ENCODE results near the gene RHBDD2. TPM values are rescaled to one million over a fixed set of nuclear protein-coding genes. Genes with fewer than 3 reads are reported as not detected.

RHBDD2 gene
- total RNA-seq, 1 donor from 2014 or later, result 85.6 TPM

DNA sequence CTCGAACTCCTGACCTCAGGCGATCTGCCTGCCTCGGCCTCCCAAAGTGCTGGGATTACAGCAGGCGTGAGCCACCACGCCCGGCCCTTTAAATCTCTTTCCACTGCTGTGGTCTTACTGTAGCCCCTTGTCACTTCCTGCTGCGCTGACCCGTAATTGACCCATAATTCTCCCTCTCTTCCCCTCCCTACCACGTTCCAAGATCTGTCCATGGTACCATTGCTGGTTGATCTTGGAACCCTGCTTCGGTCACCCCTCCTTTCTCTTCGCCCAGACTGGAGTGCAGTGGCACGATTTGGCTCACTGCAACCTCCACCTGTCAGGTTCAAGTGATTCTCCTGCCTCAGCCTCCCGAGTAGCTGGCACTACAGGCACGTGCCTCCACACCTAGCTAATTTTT is 42.6 kb downstream of the RHBDD2 start:
- peaks cover 3% of the 10 kb centered on the region for H3K27me3 Mint-ChIP-seq (ENCODE audit: unreplicated experiment)
- DNase-seq, result no peak
- TF ChIP-seq, protein P1, sequence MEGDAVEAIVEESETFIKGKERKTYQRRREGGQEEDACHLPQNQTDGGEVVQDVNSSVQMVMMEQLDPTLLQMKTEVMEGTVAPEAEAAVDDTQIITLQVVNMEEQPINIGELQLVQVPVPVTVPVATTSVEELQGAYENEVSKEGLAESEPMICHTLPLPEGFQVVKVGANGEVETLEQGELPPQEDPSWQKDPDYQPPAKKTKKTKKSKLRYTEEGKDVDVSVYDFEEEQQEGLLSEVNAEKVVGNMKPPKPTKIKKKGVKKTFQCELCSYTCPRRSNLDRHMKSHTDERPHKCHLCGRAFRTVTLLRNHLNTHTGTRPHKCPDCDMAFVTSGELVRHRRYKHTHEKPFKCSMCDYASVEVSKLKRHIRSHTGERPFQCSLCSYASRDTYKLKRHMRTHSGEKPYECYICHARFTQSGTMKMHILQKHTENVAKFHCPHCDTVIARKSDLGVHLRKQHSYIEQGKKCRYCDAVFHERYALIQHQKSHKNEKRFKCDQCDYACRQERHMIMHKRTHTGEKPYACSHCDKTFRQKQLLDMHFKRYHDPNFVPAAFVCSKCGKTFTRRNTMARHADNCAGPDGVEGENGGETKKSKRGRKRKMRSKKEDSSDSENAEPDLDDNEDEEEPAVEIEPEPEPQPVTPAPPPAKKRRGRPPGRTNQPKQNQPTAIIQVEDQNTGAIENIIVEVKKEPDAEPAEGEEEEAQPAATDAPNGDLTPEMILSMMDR (IDR thresholded peaks at IDR 0.05; ENCODE audit: partially characterized antibody, unreplicated experiment), result no peak
- peaks cover 10% of the 10 kb centered on the region for H3K4me1 Mint-ChIP-seq (ENCODE audit: low read depth, unreplicated experiment)
- H3K27ac Mint-ChIP-seq (ENCODE audit: unreplicated experiment), result no peak overlapping the region
- H3K4me3 Mint-ChIP-seq (ENCODE audit: unreplicated experiment), result no peak overlapping the region
- no peaks in the 10 kb centered on the region for H3K36me3 Mint-ChIP-seq (ENCODE audit: unreplicated experiment)
- H3K9me3 Mint-ChIP-seq (ENCODE audit: unreplicated experiment), result no peaks in the 10 kb centered on the region

GRCh38 chr7:75922966-75923603 is 44.3 kb downstream of the RHBDD2 start:
- H3K27me3 Mint-ChIP-seq (ENCODE audit: unreplicated experiment), result peaks cover 3% of the 10 kb centered on the region
- TF ChIP-seq, protein P1 (IDR thresholded peaks at IDR 0.05; ENCODE audit: partially characterized antibody, unreplicated experiment), result no peak
- H3K4me3 Mint-ChIP-seq (ENCODE audit: unreplicated experiment), result no peak overlapping the region
- no peaks in the 10 kb centered on the region for H3K9me3 Mint-ChIP-seq (ENCODE audit: unreplicated experiment)
- DNase-seq, result no peak
- H3K27ac Mint-ChIP-seq (ENCODE audit: unreplicated experiment), result no peak overlapping the region
- peaks cover 10% of the 10 kb centered on the region for H3K4me1 Mint-ChIP-seq (ENCODE audit: low read depth, unreplicated experiment)
- no peaks in the 10 kb centered on the region for H3K36me3 Mint-ChIP-seq (ENCODE audit: unreplicated experiment)

DNA sequence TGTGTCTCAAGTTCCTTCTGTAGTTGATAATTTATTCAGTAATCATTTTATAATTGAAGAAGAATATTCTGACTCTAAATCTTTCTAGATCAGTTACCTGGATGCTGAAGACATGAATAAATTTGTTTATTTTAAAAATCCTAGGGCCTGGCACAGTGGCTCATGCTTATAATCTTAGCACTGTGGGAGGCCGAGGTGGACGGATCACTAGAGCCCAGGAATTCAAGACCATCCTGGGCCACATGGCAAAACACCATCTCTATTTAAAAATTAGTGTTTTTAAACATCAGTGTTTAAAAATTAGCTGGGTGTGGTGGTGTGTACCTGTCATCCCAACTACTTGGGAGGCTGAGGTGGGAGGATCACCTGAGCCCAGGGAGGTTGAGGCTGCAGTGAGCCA is 45.4 kb downstream of the RHBDD2 start:
- H3K9me3 Mint-ChIP-seq (ENCODE audit: unreplicated experiment), result no peaks in the 10 kb centered on the region
- DNase-seq, result no peak
- no peak overlapping the region for H3K27ac Mint-ChIP-seq (ENCODE audit: unreplicated experiment)
- H3K4me1 Mint-ChIP-seq (ENCODE audit: low read depth, unreplicated experiment), result peaks cover 3% of the 10 kb centered on the region
- TF ChIP-seq, protein P1 (IDR thresholded peaks at IDR 0.05; ENCODE audit: partially characterized antibody, unreplicated experiment), result no peak
- H3K4me3 Mint-ChIP-seq (ENCODE audit: unreplicated experiment), result no peak overlapping the region
- H3K27me3 Mint-ChIP-seq (ENCODE audit: unreplicated experiment), result peaks cover 3% of the 10 kb centered on the region
- no peaks in the 10 kb centered on the region for H3K36me3 Mint-ChIP-seq (ENCODE audit: unreplicated experiment)

DNA sequence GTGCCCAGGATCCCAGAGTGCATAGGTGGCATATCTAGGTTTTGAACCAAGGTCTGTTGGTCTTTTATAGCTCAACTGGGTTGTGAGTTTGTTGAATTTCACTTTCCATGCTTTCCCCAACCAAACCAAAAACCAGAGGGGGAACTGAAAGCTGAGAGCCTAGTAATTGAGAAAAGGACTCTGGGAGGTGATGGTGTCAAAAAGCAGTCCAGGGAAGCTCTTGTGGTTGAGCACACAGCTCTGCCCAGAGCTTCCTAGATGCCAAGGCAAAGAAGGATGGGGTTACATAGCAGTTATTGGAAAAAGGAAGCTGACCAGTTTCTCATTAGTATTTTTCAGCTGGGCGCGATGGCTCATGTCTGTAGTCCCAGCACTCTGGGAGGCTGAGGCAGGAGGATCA is 46.1 kb downstream of the RHBDD2 start:
- H3K9me3 Mint-ChIP-seq (ENCODE audit: unreplicated experiment), result no peaks in the 10 kb centered on the region
- H3K4me3 Mint-ChIP-seq (ENCODE audit: unreplicated experiment), result no peak overlapping the region
- H3K27me3 Mint-ChIP-seq (ENCODE audit: unreplicated experiment), result peaks cover 5% of the 10 kb centered on the region
- no peak overlapping the region for H3K27ac Mint-ChIP-seq (ENCODE audit: unreplicated experiment)
- H3K36me3 Mint-ChIP-seq (ENCODE audit: unreplicated experiment), result no peaks in the 10 kb centered on the region
- H3K4me1 Mint-ChIP-seq (ENCODE audit: low read depth, unreplicated experiment), result no peaks in the 10 kb centered on the region
- TF ChIP-seq, protein P1 (IDR thresholded peaks at IDR 0.05; ENCODE audit: partially characterized antibody, unreplicated experiment), result no peak
- no peak for DNase-seq

GRCh38 chr7:75925717-75926435 is 47.0 kb downstream of the RHBDD2 start:
- H3K9me3 Mint-ChIP-seq (ENCODE audit: unreplicated experiment), result no peaks in the 10 kb centered on the region
- no peak overlapping the region for H3K4me3 Mint-ChIP-seq (ENCODE audit: unreplicated experiment)
- TF ChIP-seq, protein P1 (IDR thresholded peaks at IDR 0.05; ENCODE audit: partially characterized antibody, unreplicated experiment), result no peak
- DNase-seq, result no peak
- no peaks in the 10 kb centered on the region for H3K4me1 Mint-ChIP-seq (ENCODE audit: low read depth, unreplicated experiment)
- no peaks in the 10 kb centered on the region for H3K36me3 Mint-ChIP-seq (ENCODE audit: unreplicated experiment)
- H3K27ac Mint-ChIP-seq (ENCODE audit: unreplicated experiment), result no peak overlapping the region
- H3K27me3 Mint-ChIP-seq (ENCODE audit: unreplicated experiment), result peaks cover 5% of the 10 kb centered on the region

All from glutamatergic neuron (in vitro differentiated cells).